ENCODE data around the gene VSNL1. TPM values are rescaled to one million over a fixed set of nuclear protein-coding genes. Genes with fewer than 3 reads are reported as not detected.

The VSNL1 gene
- polyA plus RNA-seq, 3 donors = 0.20 to 1.9 (median 0.30) TPM

DNA sequence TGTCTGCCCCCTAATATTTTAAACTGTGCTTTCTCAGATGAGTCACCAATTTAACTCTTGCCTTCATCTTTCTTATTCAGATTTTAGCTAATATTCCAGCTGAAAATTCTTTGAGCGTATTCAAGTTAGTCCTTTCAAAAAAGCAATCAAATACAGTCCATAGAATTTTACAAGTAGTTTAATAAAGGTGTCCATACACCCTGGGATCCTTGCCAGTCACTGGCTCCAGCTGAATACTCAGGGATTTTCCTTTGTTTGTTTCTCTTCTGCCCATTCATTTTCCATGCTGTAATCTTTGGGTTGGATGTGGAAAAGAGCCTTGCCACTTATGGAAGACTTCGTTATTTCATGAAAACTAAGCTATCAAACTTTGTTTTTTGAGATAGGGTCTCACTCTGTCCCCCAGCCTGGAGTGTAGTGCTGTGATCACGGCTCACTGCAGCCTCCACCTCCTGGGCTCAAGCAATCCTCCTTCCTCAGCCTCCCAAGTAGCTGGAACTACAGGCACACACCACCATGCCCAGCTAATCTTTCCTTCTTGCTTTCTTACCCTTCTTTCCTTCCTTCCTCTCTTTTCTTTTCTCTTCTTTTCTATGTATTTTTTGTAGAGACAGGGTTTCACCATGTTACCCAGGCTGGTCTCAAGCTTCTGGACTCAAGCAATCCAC lies 34.0 kb downstream of the VSNL1 start:
- no peak overlapping the region for H3K27ac ChIP-seq (ENCODE audit: low read depth, low read length)
- 82 to 84% (median 82%) methylated on average over 3 of the region's 3 CpGs for WGBS, 3 donors

GRCh38 chr2:17576802-17577201 lies 36.3 kb downstream of the VSNL1 start:
- 33 to 91% (median 88%) methylated on average over 1 of the region's 1 CpG for WGBS, 3 donors
- no peak overlapping the region for H3K27ac ChIP-seq (ENCODE audit: low read depth, low read length)

GRCh38 chr2:17578466-17578928 lies 38.0 kb downstream of the VSNL1 start:
- WGBS, 3 donors = 43 to 74% (median 71%) methylated on average over 5 of the region's 5 CpGs

GRCh38 chr2:17579605-17580318 lies 39.3 kb downstream of the VSNL1 start:
- 68 to 80% (median 77%) methylated on average over 3 of the region's 3 CpGs for WGBS, 3 donors
- no peak overlapping the region for H3K27ac ChIP-seq (ENCODE audit: low read depth, low read length)

More at GRCh38 chr2:17578466-17578928, 38.0 kb downstream of the VSNL1 start:
- no peak overlapping the region for H3K27ac ChIP-seq (ENCODE audit: low read depth, low read length)

- WGBS, 3 donors = 73 to 82% (median 73%) methylated on average over 2 of the region's 2 CpGs
- no peak overlapping the region for H3K27ac ChIP-seq (ENCODE audit: low read depth, low read length)
Observed at GRCh38 chr2:17580319-17580715, 39.8 kb downstream of the VSNL1 start.

DNA sequence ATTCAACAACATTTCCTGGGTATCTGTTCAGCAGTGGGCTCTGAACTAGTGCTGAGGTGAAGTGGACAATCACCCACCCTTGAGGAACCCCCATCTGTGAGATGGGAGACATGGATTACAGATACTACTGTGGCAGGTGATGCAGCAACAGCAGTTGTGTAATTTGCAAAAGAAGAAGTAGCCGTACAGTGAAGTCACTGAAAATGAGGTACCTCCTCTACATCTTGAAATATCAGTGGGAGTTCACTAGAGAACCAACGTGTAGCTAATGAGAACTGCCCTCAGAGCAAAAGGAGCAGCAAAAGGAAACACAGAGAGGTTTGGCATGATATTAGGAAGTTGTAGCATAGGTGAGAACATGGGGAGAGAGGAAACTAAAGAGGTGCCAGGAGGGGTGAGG lies 41.3 kb downstream of the VSNL1 start:
- WGBS, 3 donors = 55 to 72% (median 64%) methylated on average over 2 of the region's 2 CpGs
- H3K27ac ChIP-seq (ENCODE audit: low read depth, low read length) = no peak overlapping the region

DNA sequence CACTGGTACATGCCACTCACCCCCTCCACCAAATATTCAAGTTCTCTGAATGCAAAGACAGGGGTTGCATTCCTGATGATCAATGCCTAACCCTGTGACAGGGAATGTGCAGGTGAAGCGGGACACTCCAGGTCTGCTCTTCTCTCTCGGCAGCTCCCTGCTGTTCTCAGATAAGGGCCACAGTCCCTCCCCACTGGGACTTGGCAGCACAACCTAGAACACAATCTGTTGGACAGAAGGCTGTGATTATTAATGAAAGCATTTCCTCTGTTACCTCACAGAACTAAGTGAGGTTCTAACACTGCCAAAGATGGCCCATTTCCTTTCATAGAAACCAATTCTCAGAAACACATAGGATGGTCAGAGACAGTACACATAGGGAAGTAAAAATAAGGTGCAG lies 42.7 kb downstream of the VSNL1 start:
- 63 to 73% (median 71%) methylated on average over 2 of the region's 2 CpGs for WGBS, 3 donors
- no peak overlapping the region for H3K27ac ChIP-seq (ENCODE audit: low read depth, low read length)

DNA sequence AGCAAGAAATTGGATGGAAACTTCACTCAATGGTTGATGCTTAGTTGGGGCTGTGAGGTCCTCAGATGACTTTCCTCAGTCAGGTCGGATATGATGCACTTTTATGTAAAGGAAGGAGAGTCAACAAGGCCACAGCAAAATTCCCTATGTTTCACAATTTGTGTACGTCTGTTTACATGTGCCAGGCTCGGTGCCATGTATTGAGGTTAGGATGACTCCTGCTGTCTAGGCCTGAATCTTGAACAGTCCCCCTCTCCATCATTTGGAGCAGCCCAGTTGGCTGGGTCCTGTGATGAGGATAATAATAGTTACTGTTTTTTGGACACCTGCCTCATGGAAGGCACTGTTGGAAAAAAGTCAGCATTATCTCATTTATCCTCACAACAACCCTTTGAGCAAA lies 43.1 kb downstream of the VSNL1 start:
- WGBS, 3 donors = 76 to 87% (median 84%) methylated on average over 3 of the region's 3 CpGs
- H3K27ac ChIP-seq (ENCODE audit: low read depth, low read length) = no peak overlapping the region

GRCh38 chr2:17584689-17585088 lies 44.2 kb downstream of the VSNL1 start:
- 69 to 83% (median 79%) methylated on average over 4 of the region's 4 CpGs for WGBS, 3 donors
- H3K27ac ChIP-seq (ENCODE audit: low read depth, low read length) = no peak overlapping the region

GRCh38 chr2:17587469-17587868 lies 47.0 kb downstream of the VSNL1 start:
- H3K27ac ChIP-seq (ENCODE audit: low read depth, low read length) = no peak overlapping the region
- 76 to 86% (median 84%) methylated on average over 3 of the region's 3 CpGs for WGBS, 3 donors

DNA sequence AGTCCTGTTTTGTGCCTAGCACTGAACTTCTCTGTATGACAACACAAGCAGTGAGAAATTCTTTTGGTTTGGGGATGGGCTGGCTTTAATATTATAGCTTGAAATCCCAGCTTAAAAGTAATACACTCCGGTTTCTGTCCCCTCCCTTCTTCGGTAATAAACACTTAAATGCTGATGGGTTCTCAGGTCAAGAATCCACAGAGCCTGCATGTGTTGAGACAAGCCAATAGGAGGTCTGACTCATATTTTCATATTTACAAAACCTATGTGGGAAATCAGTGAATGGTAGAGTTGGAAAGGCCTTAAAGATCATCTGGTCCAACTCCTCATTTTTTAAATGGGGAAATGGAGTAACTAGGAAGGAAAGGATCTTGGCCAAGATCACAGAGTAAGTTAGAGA lies 47.5 kb downstream of the VSNL1 start:
- H3K27ac ChIP-seq (ENCODE audit: low read depth, low read length) = no peak overlapping the region
- 68 to 83% (median 74%) methylated on average over 2 of the region's 2 CpGs for WGBS, 3 donors

DNA sequence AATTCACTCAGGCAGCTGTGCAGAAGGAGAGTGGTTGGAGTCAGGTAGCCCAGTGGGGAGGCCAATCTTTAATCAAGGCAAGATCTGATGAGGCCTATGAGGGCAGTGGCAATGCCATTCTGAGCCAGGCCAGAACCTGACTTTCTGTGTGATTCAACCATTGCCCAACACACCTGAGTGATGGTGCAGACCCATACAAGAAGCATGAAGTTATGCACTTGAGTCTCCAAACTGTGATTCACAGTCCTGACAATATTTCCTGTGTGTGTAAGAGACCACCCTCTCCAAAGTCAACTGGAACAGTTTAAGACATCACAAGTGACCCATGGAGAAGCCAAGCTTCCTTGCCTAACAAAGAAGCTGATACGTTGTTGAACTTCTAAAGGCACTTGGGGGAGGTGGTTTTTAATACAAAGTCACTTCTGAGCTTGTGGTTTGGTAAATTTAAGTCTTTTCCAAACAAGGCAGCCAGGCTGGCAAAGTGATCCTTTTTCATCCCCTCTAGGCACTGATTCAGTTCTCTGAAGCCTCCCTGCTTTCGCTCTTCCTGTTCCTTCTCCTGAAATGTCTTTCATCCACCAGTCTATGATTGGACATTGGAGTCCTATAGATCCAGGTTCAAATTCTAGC lies 49.0 kb downstream of the VSNL1 start:
- WGBS, 3 donors = 83 to 92% (median 91%) methylated on average over 2 of the region's 2 CpGs
- no peak overlapping the region for H3K27ac ChIP-seq (ENCODE audit: low read depth, low read length)

- WGBS, 3 donors = 71 to 84% (median 75%) methylated on average over 2 of the region's 2 CpGs
- no peak overlapping the region for H3K27ac ChIP-seq (ENCODE audit: low read depth, low read length)
Observed at GRCh38 chr2:17590342-17590911, 49.9 kb downstream of the VSNL1 start.

GRCh38 chr2:17591846-17592245 lies 51.4 kb downstream of the VSNL1 start:
- WGBS, 3 donors = 79 to 92% (median 86%) methylated on average over 3 of the region's 3 CpGs
- H3K27ac ChIP-seq (ENCODE audit: low read depth, low read length) = no peak overlapping the region

DNA sequence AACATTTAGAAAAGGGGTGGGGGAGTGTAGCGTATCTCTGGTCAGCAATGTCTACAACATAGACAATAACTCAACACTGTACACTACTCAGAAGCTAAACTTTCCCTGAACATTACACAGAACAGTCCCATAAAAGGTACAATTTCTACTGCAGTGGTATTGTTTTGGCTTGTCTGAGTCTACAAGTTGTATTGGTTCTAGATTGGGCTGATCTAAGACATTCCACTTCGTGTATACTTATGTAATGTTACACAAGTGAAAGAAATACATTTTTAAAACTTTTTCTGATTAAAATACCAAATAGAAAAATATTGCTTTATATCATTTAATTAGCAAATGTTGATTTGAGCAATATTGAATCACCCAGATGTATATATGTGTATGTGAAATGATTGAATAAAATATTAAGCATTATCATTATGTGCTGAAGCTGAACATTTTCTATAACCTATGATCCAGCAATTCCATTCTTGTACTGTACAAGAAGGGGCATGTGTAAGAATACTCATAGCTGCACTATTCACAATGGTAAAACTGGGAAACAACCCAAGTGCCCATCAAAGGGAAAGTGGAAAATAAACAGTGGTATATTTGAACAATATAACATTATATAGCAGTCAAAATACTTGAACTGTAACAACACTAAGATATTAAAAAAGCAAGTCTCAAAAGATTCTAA lies 52.4 kb downstream of the VSNL1 start:
- no peak overlapping the region for H3K27ac ChIP-seq (ENCODE audit: low read depth, low read length)
- WGBS, 3 donors = 70 to 80% (median 74%) methylated on average over 2 of the region's 2 CpGs

DNA sequence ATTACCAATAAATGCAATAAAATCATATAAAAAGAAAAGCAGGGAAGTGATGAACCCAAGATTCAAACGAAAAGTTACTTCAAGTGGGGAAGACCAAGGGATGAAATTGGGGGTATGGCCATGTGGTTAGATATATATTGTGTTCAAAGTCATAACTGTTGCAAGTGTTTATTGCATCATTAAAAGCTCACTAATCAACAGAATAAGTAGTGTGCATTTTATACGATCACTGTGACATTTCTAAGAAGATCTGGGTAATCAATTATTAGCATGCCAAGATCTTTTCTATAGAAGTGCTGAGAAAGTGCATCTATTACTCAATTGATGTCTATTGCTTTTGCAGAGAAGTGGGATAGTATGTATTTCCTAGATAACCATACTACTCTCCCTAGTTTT lies 52.9 kb downstream of the VSNL1 start:
- WGBS, 3 donors = 77 to 85% (median 80%) methylated on average over 2 of the region's 2 CpGs
- no peak overlapping the region for H3K27ac ChIP-seq (ENCODE audit: low read depth, low read length)

- no peak overlapping the region for H3K27ac ChIP-seq (ENCODE audit: low read depth, low read length)
- 26 to 50% (median 45%) methylated on average over 6 of the region's 6 CpGs for WGBS, 3 donors
Observed at GRCh38 chr2:17593841-17594491, 53.5 kb downstream of the VSNL1 start.

Data from adipose tissue (tissue), 3 donors.